ENCODE measurements around the gene PDIA4.
"Not testable (repeated sequence)": the region's sequence is repeated elsewhere in the genome, so short reads cannot be mapped to it uniquely, and the experiment has no call there.

The PDIA4 gene

DNA sequence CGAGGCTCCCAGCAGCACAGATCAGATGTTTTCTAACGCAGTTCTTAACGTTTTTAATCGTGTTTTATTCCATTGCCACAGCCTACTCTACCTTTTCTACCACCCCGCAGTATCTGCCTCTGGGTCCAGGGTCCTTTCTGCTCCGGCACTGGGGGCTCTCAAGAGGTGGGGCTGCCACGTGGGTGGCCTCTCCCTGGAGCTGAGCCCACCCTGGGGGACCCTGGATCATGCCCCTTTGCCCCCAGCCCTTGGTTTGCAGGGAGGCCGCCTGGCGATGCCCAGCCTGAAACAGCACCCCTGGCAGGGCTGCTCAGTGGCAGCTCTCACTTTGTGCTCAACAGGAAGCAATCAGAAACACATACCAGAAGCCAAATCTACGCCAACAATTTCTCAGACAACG, 25.3 kb downstream of the PDIA4 start:
- no peak for DNase-seq (ENCODE audit: low read depth)

DNA sequence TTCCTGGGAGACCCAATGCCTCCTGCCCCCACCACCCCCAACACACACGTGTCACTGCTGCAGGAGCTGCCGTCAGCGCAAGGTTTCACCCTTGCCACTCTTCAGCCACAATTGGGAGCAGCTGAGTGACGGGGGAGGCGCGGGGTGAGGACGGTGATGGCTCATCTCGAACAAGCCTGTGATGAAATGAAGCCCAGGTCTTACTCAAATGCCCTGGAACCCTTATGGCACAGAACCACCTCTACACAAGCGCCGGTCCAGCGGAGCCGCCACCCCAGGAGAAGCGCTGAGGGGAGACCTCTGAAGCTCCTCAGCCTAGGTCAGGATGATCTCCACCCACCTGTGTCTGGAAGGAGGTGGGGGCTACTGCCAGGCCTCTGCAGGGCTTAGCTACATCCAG, 25.7 kb downstream of the PDIA4 start:
- DNase-seq (ENCODE audit: low read depth) = no peak

DNA sequence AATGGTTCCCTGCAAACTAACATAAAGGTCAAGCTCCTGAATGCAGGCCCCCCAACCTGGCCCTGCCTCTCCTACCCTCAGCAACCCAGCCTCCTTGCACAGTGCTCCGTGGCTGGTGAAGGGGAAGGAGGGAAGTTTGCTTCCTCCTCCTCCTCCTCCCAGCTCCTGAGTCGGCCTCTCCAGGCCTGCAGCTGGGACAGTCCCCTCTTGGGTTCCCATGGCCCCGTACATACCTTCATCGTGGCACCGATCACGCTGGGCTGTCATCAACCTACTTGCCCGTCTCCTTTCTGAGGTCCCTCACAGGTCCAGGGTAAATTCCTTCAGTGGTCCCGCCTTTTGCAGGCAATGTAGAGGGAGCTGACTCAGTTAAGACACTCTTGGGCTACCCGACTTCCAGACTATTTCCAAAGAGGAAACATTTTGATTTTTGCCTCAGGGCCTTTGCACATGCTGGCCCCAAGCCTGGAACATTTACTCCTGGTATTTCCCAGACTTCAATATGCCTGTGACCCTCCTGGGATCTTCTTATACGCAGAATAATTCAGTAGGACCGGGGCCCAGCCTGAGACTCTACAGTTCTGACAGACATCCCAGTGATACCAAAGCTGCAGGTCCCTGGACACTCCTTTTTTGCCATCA, 26.8 kb downstream of the PDIA4 start:
- DNase-seq (ENCODE audit: low read depth) = no peak

GRCh38 chr7:149000961-149001360, 27.3 kb downstream of the PDIA4 start:
- no peak for DNase-seq (ENCODE audit: low read depth)

GRCh38 chr7:148999192-148999591, 29.1 kb downstream of the PDIA4 start:
- DNase-seq (ENCODE audit: low read depth) = no peak

DNA sequence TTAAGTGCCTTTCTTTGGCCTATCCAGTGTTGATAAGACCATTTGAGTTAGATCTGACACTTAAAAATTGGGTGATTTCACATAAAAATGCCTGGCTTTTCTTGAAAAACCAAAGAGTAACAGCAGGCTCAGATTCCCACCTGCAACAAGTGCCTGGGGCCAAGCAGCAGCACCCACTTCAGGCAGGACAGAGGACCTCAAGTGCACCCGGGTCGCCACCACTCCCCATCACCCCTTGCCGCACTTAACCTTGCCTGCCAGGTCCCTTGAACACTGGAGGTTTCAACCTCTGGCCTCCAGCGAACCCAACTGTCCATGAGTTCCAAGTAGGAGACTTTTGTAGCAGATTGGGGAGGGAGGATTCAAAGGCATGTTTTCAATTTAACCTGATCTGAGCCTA, 30.8 kb downstream of the PDIA4 start:
- DNase-seq (ENCODE audit: low read depth) = no peak

DNA sequence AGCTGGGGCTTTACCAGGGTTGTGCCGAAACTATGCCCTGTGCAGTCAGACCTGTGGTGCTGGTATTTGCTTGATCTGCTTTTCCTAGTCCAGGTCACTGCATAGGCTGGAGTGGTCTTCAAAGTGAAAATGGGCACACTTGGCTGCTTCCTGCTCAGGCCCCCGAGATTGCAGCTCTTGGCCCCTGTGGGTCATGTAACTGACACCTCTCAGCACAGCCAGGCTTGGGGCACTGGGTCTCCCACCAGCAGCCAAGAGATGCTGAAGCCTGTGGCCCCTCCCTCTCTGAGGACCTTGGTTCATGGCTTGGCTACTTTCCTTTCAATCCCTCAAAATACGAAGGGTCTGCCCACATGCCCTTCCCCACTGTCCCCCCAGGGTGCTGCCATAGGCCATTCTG, 33.7 kb downstream of the PDIA4 start:
- no peak for DNase-seq (ENCODE audit: low read depth)

DNA sequence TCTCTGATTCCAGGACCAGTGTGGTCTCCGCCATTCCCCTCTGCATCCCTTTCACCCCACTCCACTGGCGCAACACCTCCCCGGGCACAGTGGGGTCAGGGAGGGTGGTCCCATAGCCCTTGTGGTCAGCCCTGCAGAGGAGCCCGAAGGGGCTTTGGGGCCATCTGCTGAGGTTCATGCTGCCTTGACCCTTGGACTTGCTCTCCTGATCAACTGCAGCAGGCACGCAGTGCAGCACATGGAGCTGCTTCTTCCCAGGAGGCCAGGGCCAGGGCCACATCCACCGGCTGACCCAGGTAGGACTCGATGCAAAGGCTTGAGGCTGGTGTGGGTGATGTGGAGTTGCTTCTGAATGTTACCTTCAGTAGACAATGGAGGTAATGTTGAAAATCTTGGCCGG, 35.1 kb downstream of the PDIA4 start:
- DNase-seq (ENCODE audit: low read depth) = no peak

DNA sequence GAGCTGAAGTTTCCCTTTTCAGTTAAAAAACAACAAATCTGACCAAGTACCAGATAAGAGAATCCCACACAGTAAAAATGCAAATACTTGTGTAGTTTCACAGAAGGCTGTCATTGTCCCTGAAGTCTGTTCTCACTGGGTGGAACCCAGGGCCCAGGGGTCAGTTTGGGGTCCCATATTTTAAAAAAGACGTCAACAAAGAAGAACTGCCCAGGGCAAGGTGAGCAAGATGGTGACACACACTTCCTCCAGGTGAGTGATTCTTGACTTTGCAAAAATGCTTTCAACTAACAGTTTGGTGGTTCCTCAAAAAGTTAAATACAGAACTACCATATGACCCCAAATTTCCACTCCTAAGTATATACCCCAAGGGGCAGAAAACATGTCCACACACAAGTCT, 36.8 kb downstream of the PDIA4 start:
- no peak for DNase-seq (ENCODE audit: low read depth)

- no peak for DNase-seq (ENCODE audit: low read depth)
Measured at GRCh38 chr7:148987751-148988512, 40.4 kb downstream of the PDIA4 start.

DNA sequence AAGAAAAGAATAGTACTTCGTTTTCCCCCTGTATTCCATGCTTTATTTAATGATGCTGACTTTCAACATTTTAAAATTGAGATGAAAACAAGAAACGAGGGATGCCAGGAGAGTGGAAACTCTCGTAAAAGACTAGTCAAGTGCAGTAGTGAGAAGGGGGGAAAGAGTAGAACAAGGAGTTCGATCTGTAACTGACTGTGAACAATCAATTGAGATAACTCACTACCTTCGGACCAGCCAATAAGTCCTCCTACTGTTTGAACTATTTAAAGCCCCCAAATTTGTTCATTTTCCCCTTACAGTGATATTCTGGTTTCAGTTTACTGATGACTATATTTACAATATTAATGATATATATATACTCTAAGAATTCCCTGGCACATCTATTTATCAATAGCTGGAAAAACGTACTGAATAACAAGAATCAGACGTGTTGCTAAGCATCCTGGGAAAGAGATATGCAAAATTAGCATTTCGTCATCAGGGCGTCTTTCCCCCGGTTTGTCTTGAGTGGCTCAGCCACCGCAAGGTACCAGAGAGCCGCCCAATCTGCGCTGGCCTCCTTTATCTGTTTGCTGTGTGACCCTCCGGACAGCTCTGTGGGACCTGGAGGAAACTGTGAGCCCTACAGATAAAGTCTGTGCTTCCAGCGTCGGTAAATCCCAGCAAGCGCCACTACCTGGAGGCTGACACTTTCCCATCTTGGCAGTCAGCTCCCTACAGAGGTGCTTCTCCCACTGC, 41.1 kb downstream of the PDIA4 start:
- peak; percentile 57 for DNase-seq (ENCODE audit: low read depth)

GRCh38 chr7:148986742-148987009, 41.6 kb downstream of the PDIA4 start:
- no peak for DNase-seq (ENCODE audit: low read depth)

GRCh38 chr7:148983200-148984146, 44.8 kb downstream of the PDIA4 start:
- DNase-seq (ENCODE audit: low read depth) = peak; percentile 81

- no peak for DNase-seq (ENCODE audit: low read depth)
Measured at GRCh38 chr7:148982654-148983199, 45.6 kb downstream of the PDIA4 start.

DNA sequence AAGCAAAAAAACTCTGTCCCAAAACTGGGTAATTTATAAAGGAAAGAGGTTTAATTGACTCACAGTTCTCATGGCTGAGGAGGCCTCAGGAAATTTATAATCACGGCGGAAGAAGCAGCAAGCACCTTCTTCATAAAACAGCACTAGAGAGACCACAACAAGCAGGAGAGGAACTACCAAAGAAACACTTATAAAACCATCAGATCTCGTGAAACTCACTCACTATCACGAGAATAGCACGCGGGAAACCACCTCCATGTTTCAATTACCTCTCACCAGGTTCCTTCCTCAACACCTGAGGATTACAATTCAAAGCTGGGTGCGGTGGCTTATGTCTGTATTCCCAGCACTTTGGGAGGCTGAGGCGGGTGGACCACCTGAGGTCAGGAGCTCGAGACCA, 48.5 kb downstream of the PDIA4 start:
- DNase-seq (ENCODE audit: low read depth) = no peak

DNA sequence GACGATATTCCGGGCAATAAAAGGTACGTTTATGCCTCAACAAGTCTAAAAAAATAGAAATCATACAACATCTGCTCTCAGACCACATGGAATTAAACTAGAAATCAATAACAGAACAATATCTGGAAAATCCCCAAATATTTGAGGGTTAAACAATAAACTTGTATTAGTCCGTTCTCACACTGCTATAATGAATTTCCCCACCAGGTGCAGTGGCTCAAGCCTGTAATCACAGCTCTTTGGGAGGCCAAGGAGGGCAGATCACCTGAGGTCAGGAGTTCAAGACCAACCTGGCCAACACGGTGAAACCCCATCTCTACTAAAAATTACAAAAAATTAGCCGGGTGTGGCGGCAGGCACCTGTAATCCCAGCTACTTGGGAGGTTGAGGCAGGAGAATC, 49.2 kb downstream of the PDIA4 start:
- not testable (repeated sequence) for DNase-seq (ENCODE audit: low read depth)

DNA sequence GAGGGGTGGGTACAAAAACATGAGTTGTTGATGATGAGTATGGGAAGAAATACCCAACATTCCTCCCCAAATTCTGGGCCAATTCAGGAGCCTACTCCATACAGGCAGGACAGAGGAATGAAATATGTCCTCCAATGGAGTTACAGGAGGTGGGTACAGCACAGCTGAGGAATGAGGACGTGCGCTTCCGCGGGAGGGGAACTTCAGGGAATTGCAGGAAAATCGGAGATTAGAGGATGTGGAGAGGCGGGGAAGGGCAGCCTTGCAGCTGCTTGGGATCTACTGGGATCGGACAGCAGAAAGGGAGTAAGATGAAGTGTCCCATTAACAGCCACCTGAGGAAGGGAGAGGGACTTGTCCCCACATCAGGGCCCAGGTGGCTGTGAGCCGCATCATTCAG, 50.2 kb downstream of the PDIA4 start:
- no peak for DNase-seq (ENCODE audit: low read depth)

- DNase-seq (ENCODE audit: low read depth) = no peak
Measured at GRCh38 chr7:148975896-148976295, 52.4 kb downstream of the PDIA4 start.

DNA sequence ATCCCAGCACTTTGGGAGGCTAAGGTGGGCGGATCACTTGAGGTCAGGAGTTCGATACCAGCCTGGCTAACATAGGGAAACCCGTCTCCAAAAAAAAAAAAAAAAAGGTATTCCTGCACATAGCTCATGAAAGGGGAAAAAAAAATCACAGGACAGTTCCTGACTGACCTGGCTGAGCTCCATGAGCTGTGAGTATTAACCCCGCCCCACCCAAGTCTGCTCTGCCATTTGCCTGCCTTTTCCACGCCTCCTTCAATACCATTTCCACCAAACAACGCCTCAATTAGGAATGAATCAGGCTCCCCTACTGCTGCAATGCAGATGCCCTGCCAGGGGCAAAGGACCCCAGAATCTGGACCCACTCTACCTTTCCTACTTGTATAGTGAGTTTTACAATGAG, 55.0 kb downstream of the PDIA4 start:
- no peak for DNase-seq (ENCODE audit: low read depth)

DNA sequence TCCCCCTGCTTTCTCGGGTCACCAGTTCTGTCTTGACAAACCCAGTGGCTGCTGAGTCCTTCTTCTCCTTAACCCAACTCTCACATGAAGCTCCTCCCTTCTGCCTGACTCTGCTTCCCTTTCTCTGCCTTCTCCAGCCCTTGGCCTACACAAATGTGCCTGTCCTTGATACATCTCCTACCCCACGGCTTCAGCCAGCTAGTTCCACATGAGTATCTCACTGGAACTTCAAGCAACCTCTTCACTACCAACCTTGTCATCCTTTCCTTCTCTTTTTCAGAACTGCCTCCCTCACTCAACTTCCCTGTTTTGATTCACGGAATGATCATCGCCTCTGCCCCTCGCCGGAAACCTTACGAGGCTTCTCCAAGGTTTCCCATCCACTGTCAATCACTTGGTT, 55.9 kb downstream of the PDIA4 start:
- DNase-seq (ENCODE audit: low read depth) = no peak

GRCh38 chr7:148967602-148968001, 60.7 kb downstream of the PDIA4 start:
- DNase-seq (ENCODE audit: low read depth) = no peak

DNA sequence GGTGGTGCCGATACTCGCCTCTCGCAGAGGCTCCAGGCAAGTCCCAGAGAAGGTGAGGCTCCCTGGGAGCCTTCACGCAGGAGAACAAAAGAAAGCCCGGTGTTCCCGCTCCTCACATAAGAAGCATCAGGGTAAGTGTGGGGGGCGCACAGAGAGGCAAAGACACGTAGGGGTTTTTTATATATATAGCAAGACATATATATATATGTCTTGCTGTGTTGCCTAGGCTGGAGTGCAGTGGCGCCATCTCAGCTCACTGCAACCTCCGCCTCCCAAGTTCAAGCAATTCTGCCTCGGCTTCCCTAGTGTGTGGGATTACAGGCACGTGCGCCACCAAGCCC, 61.3 kb downstream of the PDIA4 start:
- no peak for DNase-seq (ENCODE audit: low read depth)
